ENCODE measurements around the gene FUT1. TPM values are rescaled to one million over a fixed set of nuclear protein-coding genes. Genes with fewer than 3 reads are reported as not detected.

Gene FUT1
- total RNA-seq = 1.9 TPM

DNA sequence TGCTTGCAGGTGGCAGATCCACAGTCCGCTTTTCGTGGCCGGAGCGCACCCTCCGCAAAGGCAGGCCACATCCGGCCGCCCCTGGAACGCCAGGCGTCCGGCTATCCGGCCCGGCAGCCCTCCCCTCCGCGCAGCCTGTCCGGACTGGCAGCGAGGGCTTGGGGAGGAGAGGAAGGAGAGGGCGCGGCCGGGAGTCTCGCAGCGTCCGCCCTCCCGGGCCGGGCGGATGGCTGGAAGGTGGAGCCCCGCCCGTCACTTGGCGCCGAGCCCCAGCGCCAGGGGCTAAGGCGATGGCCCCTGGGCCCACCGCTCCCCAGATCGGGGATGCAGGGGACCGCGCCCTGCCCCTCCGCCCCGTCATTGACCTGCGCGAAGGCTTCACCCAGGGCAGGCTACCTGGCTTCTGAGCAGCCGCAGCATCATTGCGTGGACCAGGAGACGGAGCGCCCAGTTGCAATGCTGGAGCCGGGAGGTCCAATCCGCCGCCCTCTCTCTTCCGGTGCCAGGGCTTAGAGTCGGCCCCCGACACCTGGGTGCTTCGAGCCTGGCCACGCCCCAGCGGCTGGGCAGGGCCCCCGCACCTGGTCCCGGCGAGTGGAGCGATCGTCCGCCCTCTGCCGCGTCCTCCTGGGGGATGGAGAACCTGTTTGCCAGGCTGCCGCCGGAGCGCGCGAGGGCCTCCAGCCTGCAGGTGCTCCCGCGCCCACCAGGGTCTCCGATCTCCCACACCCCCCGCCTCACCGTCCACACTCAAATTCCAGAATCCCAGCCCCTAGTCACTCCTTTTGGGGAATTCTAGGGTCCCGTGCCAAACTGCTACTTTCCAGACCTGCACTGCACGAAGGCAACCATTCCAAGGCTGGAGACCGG is at the start of gene FUT1:
Gene FUT1, minus strand, starts transcription at position 146 of the 870 bp plus-strand sequence. CDS start 1,360 bp downstream, outside the sequence.

DNA sequence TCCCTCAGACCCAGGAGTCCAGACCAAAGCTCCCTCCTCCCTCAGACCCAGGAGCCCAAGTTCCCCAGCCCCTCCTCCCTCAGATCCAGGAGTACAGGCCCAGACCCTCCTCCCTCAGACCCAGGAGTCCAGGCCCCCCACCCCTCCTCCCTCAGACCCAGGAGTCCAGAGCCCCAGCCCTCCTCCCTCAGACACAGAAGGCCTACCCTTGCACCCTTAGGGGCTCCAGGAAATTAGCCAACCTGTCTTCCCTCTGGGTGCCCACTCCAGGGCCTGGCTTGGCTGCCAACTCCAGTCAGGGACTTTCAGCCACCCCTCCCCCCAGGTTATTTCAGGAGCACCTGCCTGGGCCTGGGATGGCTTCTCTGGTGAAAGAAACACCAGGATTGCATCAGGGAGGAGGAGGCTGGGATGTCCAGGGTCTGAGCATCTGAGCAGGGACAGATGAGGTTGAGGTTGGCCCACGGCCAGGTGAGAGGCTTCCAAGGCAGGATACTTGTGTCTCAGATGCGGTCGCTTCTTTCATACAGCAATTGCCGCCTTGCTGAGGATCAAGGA is 2.7 kb upstream of the FUT1 start, which contains the start of gene FGF21:
Gene FGF21, plus strand, starts transcription at position 441 of the 558 bp plus-strand sequence. CDS start 713 bp downstream, outside the sequence.

DNA sequence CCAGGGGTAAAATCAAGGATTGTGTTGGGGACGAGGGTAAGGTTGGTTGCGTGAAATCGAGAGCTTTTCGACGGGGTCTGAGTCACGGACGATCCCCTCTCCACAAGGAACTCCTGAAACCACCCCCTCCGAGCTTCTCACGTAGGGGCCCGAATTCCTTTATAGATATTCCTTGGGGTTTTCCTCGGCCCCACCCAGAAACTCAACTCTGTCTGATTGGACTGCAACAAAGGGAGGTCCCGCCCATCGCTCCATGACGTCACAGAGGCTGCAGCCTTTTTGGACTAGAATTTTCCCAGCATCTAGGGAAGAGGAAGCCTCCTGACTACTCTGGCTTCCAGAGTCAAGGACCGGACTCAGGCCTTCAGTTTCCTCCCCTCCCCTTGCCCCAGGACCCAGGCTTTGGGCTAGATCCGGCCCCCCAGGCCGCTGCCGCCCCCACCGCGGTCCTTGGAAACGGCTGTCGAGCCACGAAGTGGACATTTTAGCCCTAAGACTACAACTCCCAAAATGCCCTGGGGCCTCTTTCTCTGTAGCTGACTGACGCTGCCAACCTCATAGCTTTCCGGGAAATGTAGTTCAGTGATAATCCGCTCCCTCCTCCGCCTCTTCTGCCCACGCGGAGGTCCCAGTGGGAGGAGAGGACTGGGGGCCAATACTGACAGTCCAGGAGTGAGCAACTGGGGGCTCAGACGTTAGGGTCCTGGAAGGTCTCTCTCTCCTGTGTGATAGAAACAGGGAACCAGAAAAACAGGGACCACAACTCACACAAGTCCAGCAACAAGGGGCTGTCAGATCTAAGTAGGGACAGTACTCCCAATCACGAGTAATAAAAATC is 5.5 kb downstream of the FUT1 start, which contains the start of gene IZUMO1:
Gene IZUMO1, minus strand, starts transcription at position 172 of the 838 bp plus-strand sequence. CDS start 1,050 bp downstream, outside the sequence.

GRCh38 chr19:48740164-48740972 is 12.1 kb downstream of the FUT1 start, which contains the start of gene RASIP1:
Gene RASIP1 (minus strand): TSS chr19:48740610. CDS start chr19:48740282, 328 bp downstream.

GRCh38 chr19:48719263-48720171 is 32.9 kb downstream of the FUT1 start, which contains the start of gene MAMSTR:
Gene MAMSTR (minus strand): TSS chr19:48719725. CDS start chr19:48719031, 694 bp downstream.

Other genes starting within 250 kb of the FUT1 start
- 6.1 TPM for gene LMTK3, start 240.8 kb downstream of the FUT1 start, total RNA-seq
- gene SULT2B1, start 200.5 kb downstream of the FUT1 start, total RNA-seq = 1.1 TPM
- gene SPACA4, start 145.9 kb downstream of the FUT1 start, total RNA-seq = not detected
- gene FAM83E, start 137.6 kb downstream of the FUT1 start, total RNA-seq = 1.4 TPM
- 1,106 TPM for gene RPL18, start 133.5 kb downstream of the FUT1 start, total RNA-seq
- 12.5 TPM for gene SPHK2, start 133.1 kb downstream of the FUT1 start, total RNA-seq
- 26.7 TPM for gene DBP, start 115.3 kb downstream of the FUT1 start, total RNA-seq
- gene CA11, start 106.5 kb downstream of the FUT1 start, total RNA-seq = 6.4 TPM
- 1.6 TPM for gene NTN5, start 79.6 kb downstream of the FUT1 start, total RNA-seq
- 0.44 TPM for gene FUT2, start 56.7 kb downstream of the FUT1 start, total RNA-seq
- gene MAMSTR, start 32.9 kb downstream of the FUT1 start, total RNA-seq = 4.2 TPM
- gene RASIP1, start 12.0 kb downstream of the FUT1 start, total RNA-seq = 11.4 TPM
- not detected for gene IZUMO1, start 5.7 kb downstream of the FUT1 start, total RNA-seq
- gene FGF21, start 2.9 kb upstream of the FUT1 start, total RNA-seq = not detected
- gene BCAT2, start 58.4 kb upstream of the FUT1 start, total RNA-seq = 27.3 TPM
- 13.8 TPM for gene HSD17B14, start 83.8 kb upstream of the FUT1 start, total RNA-seq
- gene PLEKHA4, start 116.0 kb upstream of the FUT1 start, total RNA-seq = 10.8 TPM
- gene PPP1R15A, start 119.8 kb upstream of the FUT1 start, total RNA-seq = 42.4 TPM
- gene TULP2, start 146.1 kb upstream of the FUT1 start, total RNA-seq = 0.22 TPM
- 153 TPM for gene NUCB1, start 147.7 kb upstream of the FUT1 start, total RNA-seq
- not detected for gene DHDH, start 181.1 kb upstream of the FUT1 start, total RNA-seq
- gene BAX, start 202.2 kb upstream of the FUT1 start, total RNA-seq = 24.8 TPM
- gene FTL, start 212.7 kb upstream of the FUT1 start, total RNA-seq = 1,146 TPM
- gene GYS1, start 240.7 kb upstream of the FUT1 start, total RNA-seq = 47.8 TPM
- gene RUVBL2, start 241.2 kb upstream of the FUT1 start, total RNA-seq = 93.5 TPM

Measured in camera-type eye (tissue), 1 donor.